HepG2 (cell line): ENCODE results near the gene SYNJ2. TPM values are rescaled to one million over a fixed set of nuclear protein-coding genes. Genes with fewer than 3 reads are reported as not detected.

ENCODE experiments used
- AGO1 ChIP-seq: fragments of 200-400 bp; formaldehyde crosslinking; IDR thresholded peaks from 2 replicates; pipeline ENCODE4 v1.6.1; 2017; ENCODE audit warnings: mild to moderate bottlenecking, low read depth, low read length, moderate library complexity; ENCODE audit not compliant: poor library complexity, severe bottlenecking
- ARID2 ChIP-seq: sonication (generic); formaldehyde crosslinking; IDR thresholded peaks from 2 replicates; pipeline ENCODE4 v1.8.1; 2022; ENCODE audit warnings: mild to moderate bottlenecking, missing genetic modification reagents, borderline replicate concordance
- ARID4A ChIP-seq: sonication (generic); formaldehyde crosslinking; IDR thresholded peaks from 2 replicates; pipeline ENCODE4 v1.5.0; 2020; ENCODE audit warnings: mild to moderate bottlenecking, missing genetic modification reagents, borderline replicate concordance
- GATAD1 ChIP-seq: IDR thresholded peaks from 2 replicates; pipeline ENCODE4 v1.6.1; 2016; ENCODE audit warnings: missing genetic modification reagents, missing compliant biosample characterization
- GFI1 ChIP-seq: sonication (generic); formaldehyde crosslinking; IDR thresholded peaks from 2 replicates; pipeline ENCODE4 v1.5.0; 2020; ENCODE audit warnings: missing genetic modification reagents, mild to moderate bottlenecking, borderline replicate concordance
- HMG20B ChIP-seq: conservative IDR thresholded peaks from 2 replicates; pipeline ENCODE4 v1.6.1; 2016; ENCODE audit warnings: missing genetic modification reagents, missing compliant biosample characterization
- KDM3A ChIP-seq: IDR thresholded peaks from 2 replicates; pipeline ENCODE4 v1.6.1; 2018; ENCODE audit warnings: low read depth, missing compliant biosample characterization
- KLF15 ChIP-seq: sonication (generic); formaldehyde crosslinking; IDR thresholded peaks from 2 replicates; pipeline ENCODE4 v1.8.1; 2023; ENCODE audit warnings: borderline replicate concordance, mild to moderate bottlenecking, inconsistent platforms, missing genetic modification reagents, mixed read lengths
- KLF16 ChIP-seq, 2 experiments: sonication (generic) in 1 of 2; formaldehyde crosslinking in 1 of 2; IDR thresholded peaks; 2 replicates each; pipeline versions ENCODE4 v1.6.1 to v1.8.0; 2016 to 2023; ENCODE audit warnings: missing genetic modification reagents in 2 of 2, missing compliant biosample characterization in 1 of 2
- MXD1 ChIP-seq: sonication (generic); formaldehyde crosslinking; IDR thresholded peaks from 2 replicates; pipeline ENCODE4 v1.4.0; 2020; ENCODE audit warnings: mild to moderate bottlenecking, missing genetic modification reagents
- NCOA2 ChIP-seq: sonication (generic); formaldehyde crosslinking; IDR thresholded peaks from 2 replicates; pipeline ENCODE4 v1.8.0; 2022; ENCODE audit warnings: inconsistent platforms
- ONECUT2 ChIP-seq: sonication (generic); formaldehyde crosslinking; IDR thresholded peaks from 2 replicates; pipeline ENCODE4 v1.4.0; 2020; ENCODE audit warnings: missing genetic modification reagents
- PAF1 ChIP-seq: IDR thresholded peaks from 2 replicates; pipeline ENCODE4 v1.6.1; 2016; ENCODE audit warnings: missing genetic modification reagents, missing compliant biosample characterization
- ZEB1 ChIP-seq: IDR thresholded peaks from 2 replicates; pipeline ENCODE4 v1.6.1; 2012; ENCODE audit warnings: mild to moderate bottlenecking, low read depth, inconsistent platforms; ENCODE audit not compliant: insufficient replicate concordance
- ZNF326 ChIP-seq: sonication (generic); formaldehyde crosslinking; IDR thresholded peaks from 2 replicates; pipeline ENCODE4 v1.4.0; 2020; ENCODE audit warnings: missing genetic modification reagents, borderline replicate concordance
- ZNF329 ChIP-seq: sonication (generic); formaldehyde crosslinking; IDR thresholded peaks from 2 replicates; pipeline ENCODE4 v1.9.0; 2021; ENCODE audit warnings: low read depth, mild to moderate bottlenecking, missing genetic modification reagents
- ZNF354B ChIP-seq: sonication (generic); formaldehyde crosslinking; IDR thresholded peaks from 2 replicates; pipeline ENCODE4 v1.8.0; 2022; ENCODE audit warnings: mild to moderate bottlenecking, missing genetic modification reagents
- ZNF563 ChIP-seq: sonication (generic); formaldehyde crosslinking; IDR thresholded peaks from 2 replicates; pipeline ENCODE4 v1.8.0; 2022; ENCODE audit warnings: mild to moderate bottlenecking, moderate library complexity, missing genetic modification reagents
- ZNF672 ChIP-seq: sonication (generic); formaldehyde crosslinking; IDR thresholded peaks from 2 replicates; pipeline ENCODE4 v1.8.1; 2022; ENCODE audit warnings: missing genetic modification reagents
- ZNF782 ChIP-seq: sonication (generic); formaldehyde crosslinking; IDR thresholded peaks from 2 replicates; pipeline ENCODE4 v1.4.0; 2020; ENCODE audit warnings: missing genetic modification reagents, mild to moderate bottlenecking, borderline replicate concordance
- ZSCAN22 ChIP-seq: sonication (generic); formaldehyde crosslinking; IDR thresholded peaks from 2 replicates; pipeline ENCODE4 v1.4.0; 2020; ENCODE audit warnings: mild to moderate bottlenecking, missing genetic modification reagents
- polyA plus RNA-seq, 8 experiments: library from polyadenylated mRNA; depleted of rRNA in 3 of 8; stranded (reverse) in 7 of 8; unstranded in 1 of 8; fragments of >200 nt; fragmentation: Illumina TruSeq in 4 of 8; extraction: Trizol in 4 of 8; gene quantifications; 2 replicates each; pipeline versions ENCODE4 v1.2.1 to v1.2.3, GENCODE V29; 2011 to 2016; ENCODE audit warnings: low read depth in 4 of 8, missing spikeins in 1 of 8, mixed read lengths in 1 of 8; ENCODE audit not compliant: insufficient read depth in 1 of 8
- total RNA-seq, 5 experiments: library from RNA; depleted of rRNA; stranded (reverse); fragments of >200 nt; fragmentation: Illumina TruSeq; extraction: Trizol; gene quantifications; 2 replicates each; pipeline ENCODE4 v1.2.3, GENCODE V29; 2016; ENCODE audit warnings: low read depth in 1 of 5
- TF ChIP-seq, protein P1 (sequence below): sonication (generic); formaldehyde crosslinking; conservative IDR thresholded peaks from 2 replicates; pipeline ENCODE4 v1.4.0; 2020; ENCODE audit warnings: mild to moderate bottlenecking, missing genetic modification reagents, moderate library complexity

Gene SYNJ2
- total and polyA plus RNA-seq, 2 of the 13 experiments (the other 11 are each of a cell fraction or from before 2014, with no cell fraction given), result 39.1 to 57.6 TPM

GRCh38 chr6:157982563-157983405 lies 1.1 kb downstream of the SYNJ2 start (continued):
- TF ChIP-seq, protein P1, sequence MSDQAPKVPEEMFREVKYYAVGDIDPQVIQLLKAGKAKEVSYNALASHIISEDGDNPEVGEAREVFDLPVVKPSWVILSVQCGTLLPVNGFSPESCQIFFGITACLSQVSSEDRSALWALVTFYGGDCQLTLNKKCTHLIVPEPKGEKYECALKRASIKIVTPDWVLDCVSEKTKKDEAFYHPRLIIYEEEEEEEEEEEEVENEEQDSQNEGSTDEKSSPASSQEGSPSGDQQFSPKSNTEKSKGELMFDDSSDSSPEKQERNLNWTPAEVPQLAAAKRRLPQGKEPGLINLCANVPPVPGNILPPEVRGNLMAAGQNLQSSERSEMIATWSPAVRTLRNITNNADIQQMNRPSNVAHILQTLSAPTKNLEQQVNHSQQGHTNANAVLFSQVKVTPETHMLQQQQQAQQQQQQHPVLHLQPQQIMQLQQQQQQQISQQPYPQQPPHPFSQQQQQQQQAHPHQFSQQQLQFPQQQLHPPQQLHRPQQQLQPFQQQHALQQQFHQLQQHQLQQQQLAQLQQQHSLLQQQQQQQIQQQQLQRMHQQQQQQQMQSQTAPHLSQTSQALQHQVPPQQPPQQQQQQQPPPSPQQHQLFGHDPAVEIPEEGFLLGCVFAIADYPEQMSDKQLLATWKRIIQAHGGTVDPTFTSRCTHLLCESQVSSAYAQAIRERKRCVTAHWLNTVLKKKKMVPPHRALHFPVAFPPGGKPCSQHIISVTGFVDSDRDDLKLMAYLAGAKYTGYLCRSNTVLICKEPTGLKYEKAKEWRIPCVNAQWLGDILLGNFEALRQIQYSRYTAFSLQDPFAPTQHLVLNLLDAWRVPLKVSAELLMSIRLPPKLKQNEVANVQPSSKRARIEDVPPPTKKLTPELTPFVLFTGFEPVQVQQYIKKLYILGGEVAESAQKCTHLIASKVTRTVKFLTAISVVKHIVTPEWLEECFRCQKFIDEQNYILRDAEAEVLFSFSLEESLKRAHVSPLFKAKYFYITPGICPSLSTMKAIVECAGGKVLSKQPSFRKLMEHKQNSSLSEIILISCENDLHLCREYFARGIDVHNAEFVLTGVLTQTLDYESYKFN (CRISPR knock-in tag), result 0 out of 2 replicates have a peak, but pooled peaks have one; percentile 38
- TF ChIP-seq ZNF329 (CRISPR knock-in tag) (no peak), GFI1 (CRISPR knock-in tag) (no peak), MXD1 (CRISPR knock-in tag) (no peak), KLF15 (no peak), NCOA2 (CRISPR knock-in tag) (peak; percentile 42; the same call in 1 of the 2 replicates), ZNF354B (CRISPR knock-in tag) (no peak), ZNF782 (CRISPR knock-in tag) (peak; percentile 71; the same call in 1 of the 2 replicates), ONECUT2 (CRISPR knock-in tag) (no peak), GATAD1 (CRISPR knock-in tag) (no peak; the same call in 1 of the 2 replicates), ZSCAN22 (CRISPR knock-in tag) (no peak), PAF1 (CRISPR knock-in tag) (no peak), ZNF563 (CRISPR knock-in tag) (no peak), ZNF672 (CRISPR knock-in tag) (no peak), KDM3A (CRISPR knock-in tag) (no peak), ARID4A (CRISPR knock-in tag) (peak; percentile 35; the same call in 1 of the 2 replicates), ZEB1 (no peak), ZNF326 (CRISPR knock-in tag) (no peak), KLF16 (CRISPR knock-in tag; IDR thresholded peaks at IDR 0.05) (peak in 1 of 2 experiments; percentile 68; a peak in 2 of 4 replicates), AGO1 (no peak), HMG20B (CRISPR knock-in tag) (no peak; the same call in 1 of the 2 replicates), ARID2 (CRISPR knock-in tag) (no peak; the same call in 1 of the 2 replicates)
